SW480 (cell line): ENCODE data around the gene ZFAND3.

Experiments used
- DNase-seq: peaks from one replicate; pipeline ENCODE4 v3.0.0-alpha.2; 2016; ENCODE audit warnings: low spot score

The ZFAND3 gene

DNA sequence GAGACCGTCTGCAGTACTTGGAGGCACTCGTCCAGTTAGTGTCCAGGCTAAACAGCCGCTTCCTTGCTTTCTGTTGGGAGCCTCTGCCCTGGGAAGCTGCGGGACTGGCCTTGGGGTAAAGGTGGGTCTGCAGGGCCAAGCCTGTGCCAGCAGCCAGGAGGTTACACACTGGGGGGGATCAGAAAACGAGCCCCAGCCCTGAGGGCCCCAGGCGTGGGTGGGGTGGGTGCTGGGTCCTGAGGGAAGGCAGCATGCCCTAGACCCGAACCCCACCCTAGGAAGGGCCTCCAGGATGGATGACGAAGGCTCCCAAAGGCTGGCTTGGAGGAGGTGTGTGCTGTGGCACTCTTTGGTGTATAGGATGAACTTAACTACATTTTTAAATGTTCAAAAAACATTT lies 335.2 kb downstream of the ZFAND3 start:
- DNase-seq = no peak

DNA sequence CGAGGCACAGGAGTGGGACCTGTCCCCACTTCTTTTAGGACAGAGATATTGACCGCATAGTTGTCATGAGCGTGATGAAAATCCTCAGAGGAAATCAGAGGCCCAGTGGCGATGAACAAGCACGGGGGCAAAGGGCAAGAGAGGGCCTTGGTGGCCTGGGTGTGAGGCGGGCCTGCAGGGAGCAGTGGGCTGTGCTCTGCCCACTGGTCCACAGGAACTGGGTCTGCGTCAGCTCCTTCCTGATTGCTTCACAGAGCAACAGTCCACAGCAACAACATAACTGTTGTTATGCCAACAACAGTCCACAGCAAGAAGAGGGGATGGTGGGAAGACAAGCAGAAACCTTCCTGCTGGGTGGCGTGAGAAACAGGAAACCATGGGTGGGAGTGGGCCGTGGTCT lies 335.6 kb downstream of the ZFAND3 start:
- DNase-seq = no peak

DNA sequence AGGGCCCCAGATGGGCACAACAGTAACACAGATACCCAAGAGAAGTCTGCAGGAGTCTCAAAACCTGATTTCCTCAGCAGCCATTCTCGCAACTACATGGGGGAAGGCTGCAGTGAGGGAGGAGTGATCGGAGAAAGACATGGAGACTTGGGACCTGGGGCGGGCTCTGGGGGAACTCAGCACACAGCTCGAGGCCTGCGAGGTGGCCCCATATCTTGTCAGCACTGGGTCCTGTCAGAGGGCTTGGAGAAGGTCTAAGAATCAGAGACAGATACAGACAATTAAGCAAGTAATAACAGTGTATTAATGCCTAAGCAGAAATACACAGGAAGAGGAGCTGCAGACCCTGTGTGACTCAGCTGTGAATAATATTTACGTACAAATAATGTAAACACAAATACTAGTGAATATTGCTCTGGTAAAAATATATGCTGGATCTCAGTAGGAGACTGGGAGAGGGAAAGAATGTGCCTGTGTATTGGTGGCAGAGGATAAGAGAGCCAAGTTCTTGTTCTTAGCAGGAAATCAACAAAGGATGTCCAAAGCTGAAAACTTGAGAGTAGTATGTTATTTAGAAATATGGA lies 336.2 kb downstream of the ZFAND3 start:
- DNase-seq = no peak

DNA sequence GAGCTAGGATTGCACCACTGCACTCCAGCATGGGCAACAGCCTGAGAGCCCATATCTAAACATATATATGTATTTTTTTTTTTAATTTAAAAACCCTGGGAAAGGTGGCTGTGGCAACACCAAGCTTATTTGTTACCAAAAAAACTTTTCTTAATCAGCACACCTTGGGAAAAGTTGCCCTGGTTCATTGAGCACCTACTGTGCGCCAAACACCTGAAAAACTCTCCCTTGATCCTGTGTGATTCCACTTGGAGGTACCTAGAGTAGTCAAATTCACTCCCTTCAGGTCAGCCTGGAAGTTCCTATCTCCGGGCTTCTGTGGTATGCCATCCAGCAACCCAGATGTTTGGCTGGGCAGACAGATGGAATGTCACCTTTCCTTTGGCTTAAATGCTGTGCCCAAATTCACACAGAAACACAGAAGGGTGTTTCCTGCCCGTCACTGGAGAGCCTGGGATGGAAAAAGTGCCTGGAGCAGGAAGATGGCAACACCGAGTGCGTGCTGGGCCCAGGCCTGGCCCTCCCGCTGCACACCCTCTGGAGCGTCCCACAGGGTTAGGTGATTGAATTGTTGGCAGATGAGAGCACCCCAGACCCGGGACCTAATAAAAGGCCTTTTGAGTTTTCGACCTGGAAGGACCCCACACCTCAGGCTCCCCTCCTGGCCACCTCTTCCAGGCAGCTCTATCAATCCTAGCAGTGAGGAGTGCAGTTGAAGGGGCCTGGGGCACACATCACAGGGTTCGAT lies 337.5 kb downstream of the ZFAND3 start:
- no peak for DNase-seq

DNA sequence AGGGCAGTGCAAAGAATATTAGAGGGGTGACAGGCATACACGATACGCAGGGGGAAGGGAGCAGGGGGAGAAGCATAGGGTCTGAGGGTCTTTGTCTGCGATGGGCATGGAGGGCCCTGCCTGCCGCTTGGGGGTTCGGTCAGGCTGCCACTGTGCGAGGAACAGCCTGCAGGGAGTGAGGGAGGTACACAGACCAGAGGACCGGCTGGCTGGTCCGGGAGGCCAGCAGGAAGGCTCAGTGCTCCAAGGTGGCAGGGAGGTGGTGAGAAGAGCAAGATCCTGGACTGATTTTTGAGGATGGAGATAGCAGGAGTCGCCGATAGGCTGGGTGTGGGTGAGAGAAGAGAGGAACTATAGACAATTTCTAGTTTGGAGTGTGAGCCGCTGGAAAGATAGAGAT lies 338.4 kb downstream of the ZFAND3 start:
- DNase-seq = no peak

DNA sequence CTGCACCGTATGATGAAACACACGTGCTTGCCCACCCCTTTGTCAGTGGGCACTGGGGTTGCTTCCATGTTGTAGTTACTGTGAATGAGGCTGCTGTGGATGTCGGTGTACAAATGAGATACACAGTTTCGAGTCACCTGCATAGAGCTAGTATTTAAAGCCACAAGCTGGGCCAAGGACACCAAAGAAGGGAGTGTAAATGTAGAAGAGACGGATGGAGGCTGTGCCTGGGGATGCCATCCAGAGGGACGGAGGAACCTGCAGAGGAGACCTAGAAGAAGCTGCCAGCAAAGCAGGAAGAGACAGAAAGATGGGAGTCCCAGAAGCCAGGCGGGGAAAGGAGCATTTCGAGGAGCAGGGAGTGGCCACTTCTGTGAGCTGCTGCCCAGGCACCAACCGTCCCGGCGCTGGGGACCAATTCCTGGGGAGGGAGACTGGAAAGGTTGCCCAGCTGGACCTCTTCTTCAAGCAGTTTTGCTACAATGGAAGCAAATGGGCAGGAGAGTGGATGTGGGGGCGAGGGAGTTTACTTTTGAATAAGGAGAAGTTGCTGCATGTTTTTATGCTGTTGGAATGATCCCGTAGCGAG lies 339.3 kb downstream of the ZFAND3 start:
- DNase-seq = no peak

DNA sequence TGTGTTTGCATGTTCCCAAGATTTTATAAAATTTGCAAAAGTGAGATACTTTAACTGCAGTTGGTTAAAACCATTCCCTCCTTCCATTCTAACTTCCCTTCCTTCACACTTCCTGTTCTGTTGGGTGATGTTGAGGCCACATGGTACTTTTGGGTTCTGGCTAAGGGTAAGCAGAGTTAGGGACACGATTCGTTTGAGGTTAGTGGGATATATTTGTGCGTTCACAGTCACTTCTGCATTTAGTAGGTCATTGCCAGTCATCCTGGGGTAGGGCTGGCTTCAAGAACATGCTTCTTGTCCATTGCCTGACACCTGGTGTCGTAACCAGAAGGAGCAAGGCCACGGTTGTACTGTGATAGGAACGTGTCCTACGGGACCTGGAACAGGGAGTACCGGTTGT lies 340.1 kb downstream of the ZFAND3 start:
- DNase-seq = no peak

DNA sequence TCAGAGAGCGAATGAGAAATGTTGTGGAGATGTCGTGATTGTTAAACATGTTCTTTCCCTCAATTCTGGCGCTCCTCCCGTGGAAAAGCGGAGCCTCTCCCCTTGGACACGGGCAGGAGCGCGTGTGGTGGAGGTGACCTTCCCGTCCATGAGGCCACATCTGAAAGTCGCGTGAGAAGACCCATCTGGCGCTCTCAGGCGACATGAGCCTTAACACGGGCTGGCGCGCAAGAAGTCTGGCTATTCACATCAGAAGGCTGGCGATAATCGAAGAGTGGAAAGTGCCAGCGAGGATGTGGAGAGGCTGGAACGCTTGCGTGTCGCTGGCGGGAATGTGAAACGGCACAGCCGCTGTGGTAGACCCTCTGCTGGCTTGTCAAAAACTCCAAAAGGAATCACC lies 341.3 kb downstream of the ZFAND3 start:
- DNase-seq = no peak

DNA sequence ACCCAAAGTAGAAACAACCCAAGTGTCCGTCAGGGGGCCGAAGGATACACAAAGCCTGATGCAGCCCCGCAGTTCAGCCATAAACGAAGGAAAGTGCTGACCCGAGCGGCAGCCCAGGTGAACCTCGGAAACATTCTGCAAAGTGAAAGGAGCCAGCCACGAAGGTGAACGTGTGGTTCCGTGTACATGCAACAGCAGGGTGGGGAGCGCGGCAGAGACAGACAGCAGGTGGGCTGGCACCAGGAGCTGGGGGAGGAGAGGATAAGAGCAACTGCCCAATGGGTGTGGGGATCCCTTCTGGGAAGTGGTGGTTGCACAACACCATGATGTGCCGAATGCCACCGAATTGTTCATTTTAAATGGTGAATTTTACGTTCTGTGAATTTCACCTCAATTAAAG lies 341.8 kb downstream of the ZFAND3 start:
- DNase-seq = no peak

DNA sequence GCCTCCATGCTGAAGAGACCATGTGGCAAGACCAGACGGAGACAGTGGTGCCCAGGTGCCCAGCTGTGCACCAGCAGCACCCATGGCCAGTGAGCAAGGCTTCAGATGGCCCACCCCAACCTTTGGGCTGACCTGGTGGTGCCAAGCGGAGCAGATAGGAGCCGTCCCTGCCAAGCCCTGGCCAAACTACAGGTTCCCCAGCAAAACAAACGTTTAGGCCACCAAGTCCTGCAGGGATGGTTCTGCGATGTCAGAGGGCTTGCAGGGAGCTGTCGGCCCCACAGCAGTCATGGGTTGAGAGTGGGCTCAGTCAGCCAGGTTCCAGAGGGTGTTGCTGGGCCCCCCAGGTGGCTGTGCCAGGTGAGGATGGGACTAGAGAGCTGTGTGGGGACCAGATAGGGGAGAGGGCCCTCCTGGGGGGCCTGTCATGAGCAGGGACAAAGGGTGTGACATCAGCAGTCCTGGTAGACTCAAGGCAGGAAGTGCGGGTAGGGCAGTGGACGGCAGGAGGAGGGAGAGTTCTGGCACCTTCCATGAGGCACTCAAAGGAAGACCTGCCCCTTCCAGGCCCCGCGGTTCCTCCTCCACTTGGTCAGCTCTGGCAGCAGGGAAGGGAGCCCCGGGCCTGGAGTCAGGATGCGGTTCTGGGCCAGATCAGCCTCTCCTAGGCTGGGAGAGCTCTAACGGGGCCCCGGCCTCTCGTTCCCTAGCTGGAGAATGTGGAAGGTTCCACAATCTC lies 342.4 kb downstream of the ZFAND3 start:
- DNase-seq = no peak

DNA sequence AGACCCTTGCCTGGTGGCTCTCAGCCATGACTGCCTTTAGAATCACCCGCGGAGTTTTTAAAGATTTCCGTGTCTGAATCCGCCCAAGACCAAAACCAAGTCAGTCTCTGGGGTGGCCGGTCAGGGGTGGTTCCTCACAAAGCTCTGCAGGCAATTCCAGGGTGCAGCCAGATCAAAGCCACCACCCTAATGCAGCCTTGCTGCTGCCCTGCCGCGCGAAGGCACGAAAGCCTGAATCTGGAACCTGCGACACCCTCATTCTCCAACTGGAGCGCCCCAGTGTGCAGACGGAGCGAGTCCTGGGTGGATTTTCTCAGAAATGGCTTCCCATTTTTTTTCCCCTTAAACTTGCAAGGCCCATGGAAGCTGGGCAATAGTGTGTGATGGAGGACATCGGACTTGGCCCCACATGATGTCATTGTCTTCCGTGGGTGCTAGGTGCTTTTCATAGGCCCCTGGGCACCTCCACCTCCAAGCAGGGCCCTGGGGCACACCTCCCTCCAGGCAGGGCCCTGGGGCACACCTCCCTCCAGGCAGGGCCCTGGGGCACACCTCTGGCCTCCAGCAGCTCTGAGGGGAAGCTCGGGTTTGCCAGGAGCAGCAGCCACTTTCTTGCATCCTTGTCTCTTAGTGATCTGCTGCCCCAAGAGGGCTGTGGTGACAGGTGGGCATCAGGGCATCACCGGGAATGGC lies 343.1 kb downstream of the ZFAND3 start:
- no peak for DNase-seq

DNA sequence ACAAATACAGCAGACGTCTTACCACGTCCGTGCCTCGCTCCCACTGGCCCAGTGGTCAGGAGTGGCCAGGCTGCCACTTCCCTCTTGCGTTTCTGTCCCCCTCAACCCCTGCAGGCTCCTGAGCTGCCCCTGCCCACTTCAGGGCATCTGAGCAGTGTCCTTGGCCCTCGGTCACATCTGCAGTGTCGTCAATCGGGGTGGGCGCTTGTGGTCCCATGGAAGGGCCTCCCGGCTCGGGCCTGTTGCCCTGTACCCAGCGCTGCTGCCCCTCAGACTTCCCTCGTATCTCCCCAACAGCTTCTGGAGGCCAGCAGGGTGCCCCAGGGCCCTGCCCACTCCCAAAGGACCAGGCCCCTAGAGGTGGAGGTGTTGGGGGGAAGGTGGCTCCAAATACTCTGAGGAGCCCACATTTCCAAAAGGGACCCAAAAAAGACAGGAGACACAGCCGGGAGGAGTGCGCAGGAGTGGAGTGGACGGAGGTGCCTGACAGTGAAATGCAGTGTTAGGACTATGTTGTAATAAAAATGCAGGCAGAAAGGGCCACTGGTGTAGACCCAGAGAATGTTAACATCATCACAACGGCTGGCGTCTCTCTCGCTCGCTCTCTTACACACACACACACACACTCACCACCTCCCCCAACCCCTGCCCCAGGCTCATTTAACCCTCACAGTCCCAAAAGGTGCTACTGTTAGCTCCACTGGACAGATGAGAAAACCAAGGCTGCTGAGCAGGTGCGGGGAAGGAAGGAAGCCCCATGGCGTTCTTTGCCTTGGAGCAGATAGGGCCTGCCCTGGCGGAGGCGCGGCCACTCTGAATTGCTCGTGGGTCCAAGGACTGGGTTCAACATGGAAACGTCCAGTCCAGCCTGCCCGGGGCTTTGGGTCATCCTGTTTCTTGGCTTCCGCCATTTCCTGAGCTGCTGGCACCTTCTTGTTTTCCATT lies 343.9 kb downstream of the ZFAND3 start:
- no peak for DNase-seq

DNA sequence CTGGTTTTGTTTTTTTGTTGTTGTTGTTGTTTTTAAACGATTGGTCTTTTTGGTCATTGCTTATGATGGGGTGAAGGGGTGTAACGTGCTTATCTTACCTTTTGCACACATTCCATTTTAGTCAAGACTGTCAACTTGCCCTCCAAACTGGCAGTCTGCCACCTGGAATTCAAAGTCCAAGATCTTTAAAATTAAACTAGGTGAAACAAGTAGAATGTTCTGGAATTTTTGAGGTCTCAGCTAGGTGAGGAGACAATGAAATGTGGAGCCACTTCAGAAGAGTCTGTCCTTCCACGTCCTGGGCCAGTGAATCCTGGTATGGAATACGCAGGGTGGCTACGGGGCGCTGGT lies 344.6 kb downstream of the ZFAND3 start:
- DNase-seq = no peak

DNA sequence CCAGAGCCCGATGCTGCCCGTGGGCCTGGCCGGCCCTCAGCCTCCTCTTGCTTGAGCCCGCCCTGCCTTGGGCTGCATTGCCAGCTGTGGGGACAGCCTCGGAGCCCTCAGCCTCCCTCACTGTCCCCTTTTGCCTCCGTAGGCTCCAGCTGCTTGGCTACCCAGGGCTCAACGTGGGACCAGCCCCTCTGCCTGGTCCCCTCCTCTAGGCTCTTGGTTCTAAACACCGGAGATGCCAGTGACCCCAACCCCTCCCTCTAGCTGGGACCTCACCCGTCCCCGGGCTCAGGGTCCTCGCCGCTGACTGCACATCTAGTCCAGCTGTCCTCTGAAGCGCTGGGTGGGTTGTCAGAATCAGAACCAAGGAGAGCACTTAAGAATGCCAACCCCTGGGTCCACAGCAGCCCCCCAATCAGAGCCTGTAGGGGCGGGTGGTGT lies 345.2 kb downstream of the ZFAND3 start:
- DNase-seq = no peak

DNA sequence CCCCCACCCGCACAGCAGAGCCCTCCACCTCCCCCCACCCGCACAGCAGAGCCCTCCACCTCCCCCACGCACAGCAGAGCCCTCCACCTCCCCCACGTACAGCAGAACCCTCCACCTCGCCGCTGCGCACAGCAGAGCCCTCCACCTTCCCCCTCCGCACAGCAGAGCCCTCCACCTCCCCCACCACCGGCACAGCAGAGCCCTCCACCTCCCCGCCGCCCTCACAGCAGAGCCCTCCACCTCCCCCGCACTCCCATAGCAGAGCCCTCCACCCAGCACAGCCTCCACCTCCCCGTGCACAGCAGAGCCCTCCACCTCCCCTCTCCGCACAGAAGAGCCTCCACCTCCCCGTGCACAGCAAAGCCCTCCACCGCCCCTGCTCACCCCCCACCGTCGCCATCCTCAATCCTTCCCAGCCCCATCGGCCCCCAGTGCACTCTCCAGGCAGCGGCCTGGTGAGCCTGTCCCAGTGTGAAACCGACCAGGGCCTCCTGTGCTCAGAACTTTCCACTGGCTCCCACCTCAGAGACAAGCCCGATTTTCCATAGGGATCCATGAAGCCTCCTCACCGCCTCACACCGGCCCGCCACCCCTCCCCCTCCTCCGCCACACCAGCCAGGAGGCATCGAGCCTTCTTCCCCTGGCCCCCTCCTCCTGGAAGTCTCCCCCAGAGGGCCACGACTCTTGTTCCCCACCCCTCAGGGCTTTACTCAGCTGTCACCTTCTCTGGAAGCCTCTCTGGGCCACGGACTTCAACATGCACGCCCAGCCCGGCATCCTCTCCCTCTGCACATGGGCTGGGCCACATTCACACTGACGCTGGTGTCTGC lies 347.1 kb downstream of the ZFAND3 start:
- no peak for DNase-seq

DNA sequence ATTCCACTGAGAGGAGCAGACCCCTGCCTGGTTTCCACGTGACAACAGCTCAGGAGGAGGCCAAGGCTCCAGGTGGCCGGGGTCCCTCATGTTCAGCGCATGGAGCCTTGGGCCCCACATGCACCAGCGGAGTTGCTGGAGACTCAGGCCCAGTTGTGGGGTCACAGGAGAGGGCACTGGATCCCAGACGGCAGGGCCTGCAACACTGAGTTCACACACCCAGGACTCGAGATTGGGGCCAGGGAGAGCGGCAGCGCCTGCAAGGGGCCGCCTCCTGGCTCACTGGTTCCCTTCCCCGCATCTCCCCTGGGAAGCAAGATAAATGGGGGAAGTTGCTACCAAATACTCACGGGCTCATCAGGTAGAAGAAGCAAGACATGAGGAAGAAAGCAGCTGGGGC lies 348.1 kb downstream of the ZFAND3 start:
- no peak for DNase-seq

DNA sequence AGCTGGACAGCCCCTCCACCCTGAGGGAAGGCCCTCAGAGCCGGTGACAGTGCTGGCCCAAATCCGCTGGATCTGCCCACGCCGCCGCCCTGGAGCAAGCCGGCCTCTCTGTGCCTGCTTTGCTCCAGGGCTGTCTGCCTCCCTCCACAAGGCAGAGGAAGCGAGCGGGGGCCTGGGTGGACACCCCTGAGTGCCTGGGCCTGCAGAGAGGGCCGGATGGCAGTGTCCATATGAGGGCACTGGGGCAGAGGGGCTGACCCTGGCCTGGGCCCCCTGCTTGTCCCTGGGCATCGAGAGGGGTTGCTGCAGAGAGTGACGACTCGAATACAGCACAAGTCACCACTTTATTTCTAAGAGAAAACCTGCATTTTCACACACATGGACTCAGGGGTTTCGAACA lies 348.6 kb downstream of the ZFAND3 start:
- DNase-seq = no peak

DNA sequence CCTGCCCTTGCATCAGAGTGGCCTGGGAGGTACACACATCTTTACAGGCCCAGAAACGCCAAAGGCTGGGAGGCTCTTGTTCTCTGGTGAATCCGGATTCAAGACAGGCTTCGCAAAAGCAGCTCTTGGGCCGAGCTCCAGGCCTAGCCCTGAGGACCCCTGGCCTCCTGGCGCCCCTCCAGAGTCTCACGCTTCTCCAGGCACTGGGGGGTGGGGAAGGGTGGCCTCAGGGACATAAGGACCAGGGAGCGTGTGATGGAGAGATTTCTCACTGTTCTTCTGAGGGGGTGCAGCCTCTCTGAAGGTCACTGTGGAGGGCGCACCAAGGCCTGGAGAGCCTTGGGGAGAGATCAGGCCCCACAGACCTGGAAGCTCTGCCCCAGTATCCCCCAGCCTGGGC lies 349.2 kb downstream of the ZFAND3 start:
- DNase-seq = no peak

DNA sequence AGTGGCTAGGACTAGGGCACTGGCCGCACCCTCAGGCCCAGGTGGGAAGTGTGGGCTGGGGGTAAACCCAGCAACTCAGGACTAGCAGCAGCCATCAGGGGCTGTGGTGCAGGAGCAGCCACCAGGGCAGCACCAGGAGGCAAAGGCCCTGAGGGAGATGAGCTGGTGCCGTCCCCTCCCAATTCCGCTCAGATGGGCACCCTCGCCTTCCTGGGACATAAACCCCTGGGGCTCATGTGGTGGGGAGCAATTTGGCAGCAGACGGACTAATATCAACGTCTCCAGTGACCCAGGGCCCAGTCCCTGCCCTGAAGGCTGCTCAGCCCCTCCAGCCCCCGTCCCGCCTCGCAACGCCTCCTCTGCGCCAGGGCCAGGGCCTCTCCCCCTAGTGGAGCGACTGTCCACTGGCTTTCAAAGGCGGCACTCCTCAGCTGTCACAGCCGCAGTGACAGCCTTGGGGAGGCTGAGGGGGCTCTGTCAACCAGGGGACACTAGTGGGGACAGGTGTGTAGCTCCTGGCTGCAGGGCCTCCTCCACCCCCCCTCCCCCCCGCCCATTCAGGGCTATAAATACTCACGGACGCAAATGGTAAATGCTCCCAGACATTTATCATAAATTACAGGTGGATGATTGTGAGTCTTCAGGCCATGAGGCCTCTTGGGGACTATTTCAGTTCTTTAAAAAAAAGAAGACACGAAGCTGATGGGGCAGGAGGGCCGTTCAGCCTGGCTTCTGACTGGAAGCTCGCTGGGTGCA lies 349.9 kb downstream of the ZFAND3 start:
- no peak for DNase-seq
